ENCODE data around the gene PNCK. TPM values are rescaled to one million over a fixed set of nuclear protein-coding genes. Genes with fewer than 3 reads are reported as not detected.

The PNCK gene
- total RNA-seq, 1 donor from 2014 or later: 0.72 TPM

- no peak for TF ChIP-seq CTCF (IDR thresholded peaks at IDR 0.05)
- ATAC-seq: no peak
- Histone ChIP-seq H3K36me3 (no peaks in the 10 kb centered on the region), H3K27ac (no peak overlapping the region), H3K4me1 (no peaks in the 10 kb centered on the region), H3K4me3 (no peak overlapping the region), H3K27me3 (no peaks in the 10 kb centered on the region), H3K9me3 (no peaks in the 10 kb centered on the region)
- intact Hi-C loops (cut with DNase I): no loop called here
- DNase-seq: no peak
Measured at GRCh38 chrX:153625271-153626024, 48.2 kb downstream of the PNCK start.

- Histone ChIP-seq H3K4me1 (no peaks in the 10 kb centered on the region), H3K36me3 (no peaks in the 10 kb centered on the region), H3K4me3 (no peak overlapping the region), H3K27ac (no peak overlapping the region), H3K27me3 (no peaks in the 10 kb centered on the region), H3K9me3 (no peaks in the 10 kb centered on the region)
- ATAC-seq: no peak
- TF ChIP-seq CTCF (IDR thresholded peaks at IDR 0.05): no peak
- no peak for DNase-seq
- intact Hi-C loops (cut with DNase I): no loop called here
Measured at GRCh38 chrX:153624196-153625091, 49.2 kb downstream of the PNCK start.

DNA sequence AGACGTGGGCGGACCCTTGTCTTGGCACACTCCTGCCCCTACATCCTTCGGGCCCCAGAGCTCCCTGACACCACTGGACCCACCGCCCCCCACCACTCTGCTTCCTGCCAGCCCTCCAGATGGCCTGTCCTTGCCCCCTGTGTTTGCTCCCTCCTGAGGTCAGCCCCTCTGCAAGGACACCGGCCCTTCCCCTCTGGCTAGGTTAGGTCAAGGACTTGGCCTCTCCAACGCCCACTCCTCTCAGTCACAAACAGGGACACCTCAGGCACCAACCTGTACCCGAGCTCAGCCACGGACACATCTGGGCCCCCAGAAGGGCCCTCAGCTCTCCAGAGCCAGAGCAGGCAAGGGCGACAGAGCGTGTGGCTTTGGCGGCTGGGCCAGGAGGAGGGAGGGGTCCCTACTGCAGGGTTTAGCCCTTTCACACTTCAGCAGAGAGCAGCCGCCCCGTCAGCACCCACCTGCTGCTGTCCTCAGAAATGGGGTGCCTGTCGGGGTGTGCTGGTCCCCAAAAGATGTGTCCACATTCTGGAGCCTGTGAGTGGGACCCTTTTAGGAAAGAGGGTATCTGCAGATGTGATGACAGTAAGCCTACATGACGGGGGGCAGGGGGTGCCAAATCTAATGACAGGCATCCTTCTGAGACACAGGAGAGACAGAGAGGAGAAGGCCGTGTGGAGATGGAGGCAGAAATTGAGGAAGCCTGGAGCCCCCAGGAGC is 50.1 kb downstream of the PNCK start:
- Histone ChIP-seq H3K4me3 (no peak overlapping the region), H3K9me3 (no peaks in the 10 kb centered on the region), H3K36me3 (no peaks in the 10 kb centered on the region), H3K4me1 (no peaks in the 10 kb centered on the region), H3K27ac (no peak overlapping the region), H3K27me3 (no peaks in the 10 kb centered on the region)
- no peak for TF ChIP-seq CTCF (IDR thresholded peaks at IDR 0.05)
- DNase-seq (no peak), ATAC-seq (no peak)
- intact Hi-C loops (cut with DNase I): no loop called here

- H3K36me3 ChIP-seq: no peaks in the 10 kb centered on the region
- DNase-seq (no peak), ATAC-seq (no peak)
- H3K9me3 ChIP-seq: no peaks in the 10 kb centered on the region
- H3K4me3 ChIP-seq: no peak overlapping the region
- H3K27ac ChIP-seq: no peak overlapping the region
- H3K4me1 ChIP-seq: no peaks in the 10 kb centered on the region
- TF ChIP-seq CTCF (IDR thresholded peaks at IDR 0.05): no peak
- no peaks in the 10 kb centered on the region for H3K27me3 ChIP-seq
- intact Hi-C loops (cut with DNase I): no loop called here
Measured at GRCh38 chrX:153622661-153623309, 50.8 kb downstream of the PNCK start.

DNA sequence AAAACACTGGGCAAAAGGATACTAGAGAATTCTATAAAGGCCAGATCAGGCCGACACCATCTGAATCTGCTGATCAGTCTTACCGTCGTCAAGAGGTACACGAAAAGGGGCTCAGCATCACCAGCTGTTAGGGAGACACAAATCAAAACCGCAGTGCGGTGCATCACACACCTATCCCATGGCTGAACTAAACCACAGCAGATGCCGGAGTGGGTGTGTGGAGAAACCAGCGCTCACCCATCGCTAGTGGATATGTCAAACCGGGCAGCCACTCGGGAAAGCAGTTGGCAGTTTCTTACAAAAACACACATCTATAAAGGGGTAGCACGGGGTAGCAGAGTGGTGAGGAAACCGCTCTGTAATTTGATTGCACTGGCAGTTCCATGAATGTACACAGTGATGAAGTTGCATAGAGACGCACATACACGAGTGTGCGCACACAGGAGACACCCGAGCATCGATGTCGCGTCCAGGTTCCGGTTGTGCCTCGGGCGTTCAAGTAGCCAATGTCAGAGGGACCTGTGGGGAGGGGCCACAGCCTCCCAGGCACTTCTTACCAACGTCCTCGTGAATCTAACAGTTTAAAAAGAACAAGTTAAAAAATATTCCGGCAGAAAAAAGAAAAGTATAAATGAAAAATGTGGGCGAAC is 51.5 kb downstream of the PNCK start:
- Histone ChIP-seq H3K27me3 (no peaks in the 10 kb centered on the region), H3K36me3 (no peaks in the 10 kb centered on the region), H3K4me3 (no peak overlapping the region), H3K4me1 (no peaks in the 10 kb centered on the region), H3K27ac (no peak overlapping the region), H3K9me3 (no peaks in the 10 kb centered on the region)
- intact Hi-C loops (cut with DNase I): no loop called here
- no peak for ATAC-seq
- DNase-seq: no peak
- no peak for TF ChIP-seq CTCF (IDR thresholded peaks at IDR 0.05)
